WTC11 (cell line): ENCODE measurements around the gene HLA-A. TPM values are rescaled to one million over a fixed set of nuclear protein-coding genes. Genes with fewer than 3 reads are reported as not detected.
A peak's percentile ranks its signal among the peaks of the same experiment; 100 is the strongest.

Source experiments
- ATAC-seq: fragments of 200-7000 bp; cut with Tn5 transposase; 2 replicates; pipeline ENCODE4 v1.10.0; 2021; ENCODE audit warnings: mild to moderate bottlenecking, moderate library complexity
- CTCF ChIA-PET: fragments of 300-600 bp; sonication (Branson Sonifier 250); formaldehyde crosslinking; loops from one replicate; lab custom pipeline; 2021; ENCODE audit warnings: antibody characterized with exemption; lab: Charles Lee
- POLR2A ChIA-PET: fragments of 350-600 bp; sonication (Branson Sonifier 250); formaldehyde crosslinking; loops from one replicate; lab custom pipeline; 2021; ENCODE audit warnings: antibody characterized with exemption; lab: Charles Lee
- DNase-seq: peaks from one replicate; pipeline ENCODE4 v3.0.0; 2021; ENCODE audit warnings: low spot score
- H3K27ac Mint-ChIP-seq: 2 replicates; pipeline ENCODE4 v1.8.0; 2021; ENCODE audit warnings: mixed read lengths
- H3K27me3 Mint-ChIP-seq: 2 replicates; pipeline ENCODE4 v1.8.0; 2021; ENCODE audit warnings: low read depth, mild to moderate bottlenecking, moderate library complexity, mixed read lengths
- H3K36me3 Mint-ChIP-seq: 2 replicates; pipeline ENCODE4 v1.8.0; 2021; ENCODE audit warnings: mixed read lengths
- H3K4me1 Mint-ChIP-seq: 2 replicates; pipeline ENCODE4 v1.8.0; 2022; ENCODE audit warnings: mixed read lengths
- H3K4me3 Mint-ChIP-seq: 2 replicates; pipeline ENCODE4 v1.8.0; 2021; ENCODE audit warnings: mild to moderate bottlenecking, moderate library complexity, mixed read lengths
- H3K9me3 Mint-ChIP-seq: 2 replicates; pipeline ENCODE4 v1.8.0; 2021; ENCODE audit warnings: mixed read lengths
- CBFB ChIP-seq: sonication (generic); formaldehyde crosslinking; IDR thresholded peaks from 2 replicates; pipeline ENCODE4 v1.8.1; 2022; ENCODE audit warnings: mild to moderate bottlenecking, low read depth, missing genetic modification reagents
- ELF4 ChIP-seq: sonication (generic); formaldehyde crosslinking; IDR thresholded peaks from 2 replicates; pipeline ENCODE4 v1.8.1; 2022; ENCODE audit warnings: low read depth, mild to moderate bottlenecking, moderate library complexity, missing genetic modification reagents
- ESRRA ChIP-seq: sonication (generic); formaldehyde crosslinking; IDR thresholded peaks from 2 replicates; pipeline ENCODE4 v1.8.1; 2022; ENCODE audit warnings: mild to moderate bottlenecking, missing genetic modification reagents, borderline replicate concordance
- ETV6 ChIP-seq: sonication (generic); formaldehyde crosslinking; IDR thresholded peaks from 2 replicates; pipeline ENCODE4 v1.8.1; 2022; ENCODE audit warnings: mild to moderate bottlenecking, missing genetic modification reagents
- FOXK1 ChIP-seq: sonication (generic); formaldehyde crosslinking; IDR thresholded peaks from 2 replicates; pipeline ENCODE4 v1.8.0; 2022; ENCODE audit warnings: mild to moderate bottlenecking, moderate library complexity, missing genetic modification reagents
- GABPB1 ChIP-seq: sonication (generic); formaldehyde crosslinking; IDR thresholded peaks from 2 replicates; pipeline ENCODE4 v1.8.1; 2023; ENCODE audit warnings: mild to moderate bottlenecking, missing genetic modification reagents
- JUN ChIP-seq: sonication (generic); formaldehyde crosslinking; IDR thresholded peaks from 2 replicates; pipeline ENCODE4 v1.8.0; 2023; ENCODE audit warnings: mild to moderate bottlenecking, missing genetic modification reagents
- NFE2L1 ChIP-seq: sonication (generic); formaldehyde crosslinking; IDR thresholded peaks from 2 replicates; pipeline ENCODE4 v1.8.1; 2023; ENCODE audit warnings: missing genetic modification reagents
- TCF7 ChIP-seq: sonication (generic); formaldehyde crosslinking; IDR thresholded peaks from 2 replicates; pipeline ENCODE4 v1.8.0; 2022; ENCODE audit warnings: mild to moderate bottlenecking, low read depth, missing genetic modification reagents, moderate library complexity
- ZBTB21 ChIP-seq: sonication (generic); formaldehyde crosslinking; IDR thresholded peaks from 2 replicates; pipeline ENCODE4 v1.8.1; 2023; ENCODE audit warnings: mild to moderate bottlenecking, missing genetic modification reagents, borderline replicate concordance
- ZNF671 ChIP-seq: fragments of 250-450 bp; sonication (Bioruptor Pico); IDR thresholded peaks from 2 replicates; pipeline ENCODE4 v1.8.0; 2021; ENCODE audit warnings: mild to moderate bottlenecking
- total RNA-seq: library from RNA; stranded (reverse); gene quantifications from 3 replicates; pipeline ENCODE4 v1.2.3, GENCODE V29; 2021
- TF ChIP-seq, protein P1 (sequence below): sonication (generic); formaldehyde crosslinking; IDR thresholded peaks from 2 replicates; pipeline ENCODE4 v1.8.0; 2023; ENCODE audit warnings: missing genetic modification reagents, mild to moderate bottlenecking, borderline replicate concordance
- TF ChIP-seq, protein P2 (sequence below): sonication (generic); formaldehyde crosslinking; IDR thresholded peaks from 2 replicates; pipeline ENCODE4 v1.8.1; 2023; ENCODE audit warnings: mild to moderate bottlenecking, missing genetic modification reagents, moderate library complexity
- TF ChIP-seq, protein P3 (sequence below): sonication (generic); formaldehyde crosslinking; IDR thresholded peaks from 2 replicates; pipeline ENCODE4 v1.8.0; 2022; ENCODE audit warnings: mild to moderate bottlenecking, missing genetic modification reagents
- TF ChIP-seq, protein P4 (sequence below): sonication (generic); formaldehyde crosslinking; IDR thresholded peaks from 2 replicates; pipeline ENCODE4 v1.8.0; 2022; ENCODE audit warnings: missing genetic modification reagents
- TF ChIP-seq, protein P5 (sequence below): fragments of 250-450 bp; sonication (Bioruptor Pico); IDR thresholded peaks from 2 replicates; pipeline ENCODE4 v2.1.2; 2022; ENCODE audit warnings: mild to moderate bottlenecking, moderate library complexity
- TF ChIP-seq, protein P6 (sequence below): sonication (generic); formaldehyde crosslinking; IDR thresholded peaks from 2 replicates; pipeline ENCODE4 v1.8.1; 2022; ENCODE audit warnings: low read depth, mild to moderate bottlenecking, moderate library complexity, missing genetic modification reagents, borderline replicate concordance
- TF ChIP-seq, protein P7 (sequence below): fragments of 250-450 bp; sonication (Bioruptor Pico); IDR thresholded peaks from 2 replicates; pipeline ENCODE4 v1.8.0; 2021; ENCODE audit warnings: mild to moderate bottlenecking

Gene HLA-A
- total RNA-seq, 1 experiment from 2014 or later: 93.2 TPM

DNA sequence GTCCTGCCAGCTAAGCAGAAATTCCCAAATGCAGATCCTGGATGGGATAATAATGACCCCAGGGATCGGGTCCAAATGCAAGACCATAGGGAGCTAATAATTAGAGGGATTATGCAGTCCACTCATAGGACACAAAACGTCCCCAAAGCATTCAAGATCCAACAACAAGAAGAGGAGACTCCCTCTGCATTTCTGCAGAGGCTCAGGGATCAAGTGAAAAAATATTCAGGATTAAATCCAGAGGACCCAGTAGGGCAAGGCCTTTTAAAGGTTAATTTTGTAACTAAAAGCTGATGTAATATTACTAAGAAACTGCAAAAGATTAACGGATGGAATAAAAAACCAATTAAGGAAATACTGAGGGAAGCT is 22.2 kb downstream of the HLA-A start (continued):
- no peak for TF ChIP-seq GABPB1 (CRISPR knock-in tag)

DNA sequence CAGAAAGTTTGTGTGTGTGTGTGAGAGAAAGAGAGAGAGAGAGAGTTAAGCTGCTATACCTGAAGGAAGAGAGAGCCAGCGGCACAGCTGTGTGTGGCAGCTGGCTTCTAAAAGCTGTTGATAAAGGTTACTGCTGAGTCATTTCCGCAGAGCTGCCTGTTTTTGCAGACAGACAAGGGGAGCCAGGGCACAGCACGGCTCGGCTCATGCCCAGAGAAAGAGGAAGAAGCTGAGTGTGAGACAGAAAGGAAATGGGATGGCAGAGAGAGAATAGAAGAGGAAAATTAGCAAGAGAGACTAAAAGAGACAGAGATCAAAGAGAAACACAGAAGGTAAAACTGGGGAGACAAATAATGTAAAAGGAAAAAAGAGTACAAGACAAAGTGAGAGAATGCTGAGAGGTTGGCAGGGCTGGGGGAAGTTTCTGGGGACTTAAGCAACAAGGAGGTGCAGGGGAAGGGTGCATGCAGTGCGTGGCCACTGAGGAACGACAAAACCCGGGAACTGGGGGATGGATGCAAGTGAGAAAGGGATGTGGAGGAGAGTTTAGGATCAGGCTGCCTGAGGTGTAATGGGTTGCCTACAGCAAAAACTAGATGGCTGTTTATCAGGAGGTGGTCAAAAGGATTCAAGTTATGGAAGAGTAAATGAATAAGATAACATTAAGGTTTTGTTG is 22.7 kb downstream of the HLA-A start:
- H3K36me3 Mint-ChIP-seq: no peaks in the 10 kb centered on the region
- H3K27ac Mint-ChIP-seq: peak overlapping the region; percentile 94
- peak; percentile 86 for ATAC-seq
- CTCF ChIA-PET: interaction anchor here (0.8 to 2.0 kb wide), 3 partner anchors 11 to 315 kb away, joined by 3 to 10 read pairs (median 9); no protein-coding TSS in a partner anchor
- no peaks in the 10 kb centered on the region for H3K9me3 Mint-ChIP-seq
- POLR2A ChIA-PET: interaction anchor here (0.5 to 3.0 kb wide), 2 partner anchors 10 to 163 kb away, joined by 3 to 15 read pairs; no protein-coding TSS in a partner anchor
- TF ChIP-seq, protein P1, sequence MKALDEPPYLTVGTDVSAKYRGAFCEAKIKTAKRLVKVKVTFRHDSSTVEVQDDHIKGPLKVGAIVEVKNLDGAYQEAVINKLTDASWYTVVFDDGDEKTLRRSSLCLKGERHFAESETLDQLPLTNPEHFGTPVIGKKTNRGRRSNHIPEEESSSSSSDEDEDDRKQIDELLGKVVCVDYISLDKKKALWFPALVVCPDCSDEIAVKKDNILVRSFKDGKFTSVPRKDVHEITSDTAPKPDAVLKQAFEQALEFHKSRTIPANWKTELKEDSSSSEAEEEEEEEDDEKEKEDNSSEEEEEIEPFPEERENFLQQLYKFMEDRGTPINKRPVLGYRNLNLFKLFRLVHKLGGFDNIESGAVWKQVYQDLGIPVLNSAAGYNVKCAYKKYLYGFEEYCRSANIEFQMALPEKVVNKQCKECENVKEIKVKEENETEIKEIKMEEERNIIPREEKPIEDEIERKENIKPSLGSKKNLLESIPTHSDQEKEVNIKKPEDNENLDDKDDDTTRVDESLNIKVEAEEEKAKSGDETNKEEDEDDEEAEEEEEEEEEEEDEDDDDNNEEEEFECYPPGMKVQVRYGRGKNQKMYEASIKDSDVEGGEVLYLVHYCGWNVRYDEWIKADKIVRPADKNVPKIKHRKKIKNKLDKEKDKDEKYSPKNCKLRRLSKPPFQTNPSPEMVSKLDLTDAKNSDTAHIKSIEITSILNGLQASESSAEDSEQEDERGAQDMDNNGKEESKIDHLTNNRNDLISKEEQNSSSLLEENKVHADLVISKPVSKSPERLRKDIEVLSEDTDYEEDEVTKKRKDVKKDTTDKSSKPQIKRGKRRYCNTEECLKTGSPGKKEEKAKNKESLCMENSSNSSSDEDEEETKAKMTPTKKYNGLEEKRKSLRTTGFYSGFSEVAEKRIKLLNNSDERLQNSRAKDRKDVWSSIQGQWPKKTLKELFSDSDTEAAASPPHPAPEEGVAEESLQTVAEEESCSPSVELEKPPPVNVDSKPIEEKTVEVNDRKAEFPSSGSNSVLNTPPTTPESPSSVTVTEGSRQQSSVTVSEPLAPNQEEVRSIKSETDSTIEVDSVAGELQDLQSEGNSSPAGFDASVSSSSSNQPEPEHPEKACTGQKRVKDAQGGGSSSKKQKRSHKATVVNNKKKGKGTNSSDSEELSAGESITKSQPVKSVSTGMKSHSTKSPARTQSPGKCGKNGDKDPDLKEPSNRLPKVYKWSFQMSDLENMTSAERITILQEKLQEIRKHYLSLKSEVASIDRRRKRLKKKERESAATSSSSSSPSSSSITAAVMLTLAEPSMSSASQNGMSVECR (CRISPR knock-in tag): no peak
- TF ChIP-seq NFE2L1: peak; percentile 98
- TF ChIP-seq, protein P2, sequence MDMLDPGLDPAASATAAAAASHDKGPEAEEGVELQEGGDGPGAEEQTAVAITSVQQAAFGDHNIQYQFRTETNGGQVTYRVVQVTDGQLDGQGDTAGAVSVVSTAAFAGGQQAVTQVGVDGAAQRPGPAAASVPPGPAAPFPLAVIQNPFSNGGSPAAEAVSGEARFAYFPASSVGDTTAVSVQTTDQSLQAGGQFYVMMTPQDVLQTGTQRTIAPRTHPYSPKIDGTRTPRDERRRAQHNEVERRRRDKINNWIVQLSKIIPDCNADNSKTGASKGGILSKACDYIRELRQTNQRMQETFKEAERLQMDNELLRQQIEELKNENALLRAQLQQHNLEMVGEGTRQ (CRISPR knock-in tag): no peak
- peak; percentile 60; the same call in 1 of the 2 replicates for TF ChIP-seq FOXK1 (CRISPR knock-in tag)
- TF ChIP-seq JUN: no peak
- TF ChIP-seq, protein P3, sequence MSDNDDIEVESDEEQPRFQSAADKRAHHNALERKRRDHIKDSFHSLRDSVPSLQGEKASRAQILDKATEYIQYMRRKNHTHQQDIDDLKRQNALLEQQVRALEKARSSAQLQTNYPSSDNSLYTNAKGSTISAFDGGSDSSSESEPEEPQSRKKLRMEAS (CRISPR knock-in tag): no peak
- no peak for TF ChIP-seq ETV6 (CRISPR knock-in tag)
- TF ChIP-seq, protein P4, sequence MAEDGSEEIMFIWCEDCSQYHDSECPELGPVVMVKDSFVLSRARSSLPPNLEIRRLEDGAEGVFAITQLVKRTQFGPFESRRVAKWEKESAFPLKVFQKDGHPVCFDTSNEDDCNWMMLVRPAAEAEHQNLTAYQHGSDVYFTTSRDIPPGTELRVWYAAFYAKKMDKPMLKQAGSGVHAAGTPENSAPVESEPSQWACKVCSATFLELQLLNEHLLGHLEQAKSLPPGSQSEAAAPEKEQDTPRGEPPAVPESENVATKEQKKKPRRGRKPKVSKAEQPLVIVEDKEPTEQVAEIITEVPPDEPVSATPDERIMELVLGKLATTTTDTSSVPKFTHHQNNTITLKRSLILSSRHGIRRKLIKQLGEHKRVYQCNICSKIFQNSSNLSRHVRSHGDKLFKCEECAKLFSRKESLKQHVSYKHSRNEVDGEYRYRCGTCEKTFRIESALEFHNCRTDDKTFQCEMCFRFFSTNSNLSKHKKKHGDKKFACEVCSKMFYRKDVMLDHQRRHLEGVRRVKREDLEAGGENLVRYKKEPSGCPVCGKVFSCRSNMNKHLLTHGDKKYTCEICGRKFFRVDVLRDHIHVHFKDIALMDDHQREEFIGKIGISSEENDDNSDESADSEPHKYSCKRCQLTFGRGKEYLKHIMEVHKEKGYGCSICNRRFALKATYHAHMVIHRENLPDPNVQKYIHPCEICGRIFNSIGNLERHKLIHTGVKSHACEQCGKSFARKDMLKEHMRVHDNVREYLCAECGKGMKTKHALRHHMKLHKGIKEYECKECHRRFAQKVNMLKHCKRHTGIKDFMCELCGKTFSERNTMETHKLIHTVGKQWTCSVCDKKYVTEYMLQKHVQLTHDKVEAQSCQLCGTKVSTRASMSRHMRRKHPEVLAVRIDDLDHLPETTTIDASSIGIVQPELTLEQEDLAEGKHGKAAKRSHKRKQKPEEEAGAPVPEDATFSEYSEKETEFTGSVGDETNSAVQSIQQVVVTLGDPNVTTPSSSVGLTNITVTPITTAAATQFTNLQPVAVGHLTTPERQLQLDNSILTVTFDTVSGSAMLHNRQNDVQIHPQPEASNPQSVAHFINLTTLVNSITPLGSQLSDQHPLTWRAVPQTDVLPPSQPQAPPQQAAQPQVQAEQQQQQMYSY: no peak
- TF ChIP-seq ELF4: no peak
- no peak for TF ChIP-seq TCF7 (CRISPR knock-in tag)
- TF ChIP-seq, protein P5, sequence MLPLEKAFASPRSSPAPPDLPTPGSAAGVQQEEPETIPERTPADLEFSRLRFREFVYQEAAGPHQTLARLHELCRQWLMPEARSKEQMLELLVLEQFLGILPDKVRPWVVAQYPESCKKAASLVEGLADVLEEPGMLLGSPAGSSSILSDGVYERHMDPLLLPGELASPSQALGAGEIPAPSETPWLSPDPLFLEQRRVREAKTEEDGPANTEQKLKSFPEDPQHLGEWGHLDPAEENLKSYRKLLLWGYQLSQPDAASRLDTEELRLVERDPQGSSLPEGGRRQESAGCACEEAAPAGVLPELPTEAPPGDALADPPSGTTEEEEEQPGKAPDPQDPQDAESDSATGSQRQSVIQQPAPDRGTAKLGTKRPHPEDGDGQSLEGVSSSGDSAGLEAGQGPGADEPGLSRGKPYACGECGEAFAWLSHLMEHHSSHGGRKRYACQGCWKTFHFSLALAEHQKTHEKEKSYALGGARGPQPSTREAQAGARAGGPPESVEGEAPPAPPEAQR (CRISPR knock-in tag): no peak
- TF ChIP-seq ZBTB21 (CRISPR knock-in tag): no peak
- no peak for TF ChIP-seq ZNF671 (CRISPR knock-in tag)
- TF ChIP-seq, protein P6, sequence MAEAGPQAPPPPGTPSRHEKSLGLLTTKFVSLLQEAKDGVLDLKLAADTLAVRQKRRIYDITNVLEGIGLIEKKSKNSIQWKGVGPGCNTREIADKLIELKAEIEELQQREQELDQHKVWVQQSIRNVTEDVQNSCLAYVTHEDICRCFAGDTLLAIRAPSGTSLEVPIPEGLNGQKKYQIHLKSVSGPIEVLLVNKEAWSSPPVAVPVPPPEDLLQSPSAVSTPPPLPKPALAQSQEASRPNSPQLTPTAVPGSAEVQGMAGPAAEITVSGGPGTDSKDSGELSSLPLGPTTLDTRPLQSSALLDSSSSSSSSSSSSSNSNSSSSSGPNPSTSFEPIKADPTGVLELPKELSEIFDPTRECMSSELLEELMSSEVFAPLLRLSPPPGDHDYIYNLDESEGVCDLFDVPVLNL (CRISPR knock-in tag): no peak
- no peak for TF ChIP-seq CBFB (CRISPR knock-in tag)
- TF ChIP-seq, protein P7, sequence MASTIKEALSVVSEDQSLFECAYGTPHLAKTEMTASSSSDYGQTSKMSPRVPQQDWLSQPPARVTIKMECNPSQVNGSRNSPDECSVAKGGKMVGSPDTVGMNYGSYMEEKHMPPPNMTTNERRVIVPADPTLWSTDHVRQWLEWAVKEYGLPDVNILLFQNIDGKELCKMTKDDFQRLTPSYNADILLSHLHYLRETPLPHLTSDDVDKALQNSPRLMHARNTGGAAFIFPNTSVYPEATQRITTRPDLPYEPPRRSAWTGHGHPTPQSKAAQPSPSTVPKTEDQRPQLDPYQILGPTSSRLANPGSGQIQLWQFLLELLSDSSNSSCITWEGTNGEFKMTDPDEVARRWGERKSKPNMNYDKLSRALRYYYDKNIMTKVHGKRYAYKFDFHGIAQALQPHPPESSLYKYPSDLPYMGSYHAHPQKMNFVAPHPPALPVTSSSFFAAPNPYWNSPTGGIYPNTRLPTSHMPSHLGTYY (CRISPR knock-in tag): no peak
- TF ChIP-seq ESRRA (CRISPR knock-in tag): no peak
- TF ChIP-seq, all 79 proteins: peak for 2
- Mint-ChIP-seq H3K4me3 (peak overlapping the region; percentile 49), H3K4me1 (peaks cover 37% of the 10 kb centered on the region), H3K27me3 (peaks cover 3% of the 10 kb centered on the region; the same call in 1 of the 2 replicates)
- DNase-seq: peak; percentile 35
